GM21423 (cell line): ENCODE data around the gene NEDD4L.

Experiments
- ATAC-seq: cut with Tn5 transposase; IDR thresholded peaks from one replicate; pipeline ENCODE4 v1.9.1; 2021; ENCODE audit warnings: mild to moderate bottlenecking, moderate library complexity; ENCODE audit not compliant: unreplicated experiment

Gene NEDD4L

GRCh38 chr18:58388736-58389135, 344.7 kb downstream of the NEDD4L start:
- no peak for ATAC-seq

GRCh38 chr18:58389745-58390144, 345.7 kb downstream of the NEDD4L start:
- no peak for ATAC-seq

- ATAC-seq, result no peak
Observed at GRCh38 chr18:58390399-58390798, 346.4 kb downstream of the NEDD4L start.

- ATAC-seq, result no peak
Observed at GRCh38 chr18:58391231-58391825, 347.3 kb downstream of the NEDD4L start.

- no peak for ATAC-seq
Observed at GRCh38 chr18:58391932-58392323, 347.9 kb downstream of the NEDD4L start.

- no peak for ATAC-seq
Observed at GRCh38 chr18:58392324-58393000, 348.4 kb downstream of the NEDD4L start.

- ATAC-seq, result no peak
Observed at GRCh38 chr18:58393295-58393694, 349.3 kb downstream of the NEDD4L start.

- no peak for ATAC-seq
Observed at GRCh38 chr18:58394046-58394445, 350.0 kb downstream of the NEDD4L start.

- ATAC-seq, result no peak
Observed at GRCh38 chr18:58394602-58395425, 350.8 kb downstream of the NEDD4L start.

- no peak for ATAC-seq
Observed at GRCh38 chr18:58396144-58396543, 352.1 kb downstream of the NEDD4L start.

GRCh38 chr18:58396966-58397365, 352.9 kb downstream of the NEDD4L start:
- ATAC-seq, result no peak

GRCh38 chr18:58397385-58398132, 353.5 kb downstream of the NEDD4L start:
- no peak for ATAC-seq

- ATAC-seq, result no peak
Observed at GRCh38 chr18:58398648-58399398, 354.8 kb downstream of the NEDD4L start.

GRCh38 chr18:58400331-58400870, 356.4 kb downstream of the NEDD4L start:
- ATAC-seq, result no peak

- ATAC-seq, result no peak
Observed at GRCh38 chr18:58401191-58401590, 357.2 kb downstream of the NEDD4L start.

GRCh38 chr18:58402247-58402646, 358.2 kb downstream of the NEDD4L start:
- no peak for ATAC-seq

GRCh38 chr18:58402951-58403702, 359.1 kb downstream of the NEDD4L start:
- no peak for ATAC-seq

- ATAC-seq, result no peak
Observed at GRCh38 chr18:58403799-58404455, 359.9 kb downstream of the NEDD4L start.
